H9 (cell line): ENCODE data around the gene SYNPO. TPM values are rescaled to one million over a fixed set of nuclear protein-coding genes. Genes with fewer than 3 reads are reported as not detected.
A peak's percentile ranks its signal among the peaks of the same experiment; 100 is the strongest.

ENCODE experiments used
- DNase-seq: peaks from one replicate; pipeline ENCODE4 v3.0.0-alpha.2; 2017
- H2AFZ ChIP-seq: one replicate; pipeline ENCODE4 v1.6.1; 2013; ENCODE audit warnings: mild to moderate bottlenecking, low read length, control low read depth, moderate library complexity
- H2AK5ac ChIP-seq: 2 replicates; pipeline ENCODE4 v1.6.1; 2013; ENCODE audit warnings: low read length, control low read depth, mixed read lengths; ENCODE audit not compliant: insufficient read length
- H2BK120ac ChIP-seq: one replicate; pipeline ENCODE4 v1.6.1; 2013; ENCODE audit warnings: low read depth, mild to moderate bottlenecking, low read length, control low read depth, inconsistent platforms; ENCODE audit not compliant: poor library complexity, severe bottlenecking
- H2BK12ac ChIP-seq: 2 replicates; pipeline ENCODE4 v1.6.1; 2013; ENCODE audit warnings: low read length, control low read depth, mixed read lengths, low read depth; ENCODE audit not compliant: insufficient read length
- H2BK15ac ChIP-seq: 2 replicates; pipeline ENCODE4 v1.6.1; 2013; ENCODE audit warnings: low read depth, low read length, control low read depth
- H2BK20ac ChIP-seq: one replicate; pipeline ENCODE4 v1.6.1; 2013; ENCODE audit warnings: low read depth, mild to moderate bottlenecking, low read length, control low read depth, inconsistent platforms; ENCODE audit not compliant: poor library complexity, severe bottlenecking
- H2BK5ac ChIP-seq: 2 replicates; pipeline ENCODE4 v1.6.1; 2013; ENCODE audit warnings: low read length, control low read depth, mixed read lengths; ENCODE audit not compliant: insufficient read length
- H3K14ac ChIP-seq: 2 replicates; pipeline ENCODE4 v1.6.1; 2013; ENCODE audit warnings: low read length, control low read depth; ENCODE audit not compliant: insufficient read depth
- H3K18ac ChIP-seq: 2 replicates; pipeline ENCODE4 v1.6.1; 2013; ENCODE audit warnings: low read depth, mild to moderate bottlenecking, mixed read lengths, low read length, control low read depth; ENCODE audit not compliant: insufficient read length
- H3K23ac ChIP-seq: 2 replicates; pipeline ENCODE4 v1.6.1; 2013; ENCODE audit warnings: low read length, control low read depth, mixed read lengths, low read depth; ENCODE audit not compliant: insufficient read length
- H3K23me2 ChIP-seq: 2 replicates; pipeline ENCODE4 v1.6.1; 2013; ENCODE audit warnings: low read depth, mild to moderate bottlenecking, mixed read lengths, low read length, control low read depth; ENCODE audit not compliant: insufficient read length, poor library complexity, severe bottlenecking
- H3K27ac ChIP-seq: 2 replicates; pipeline ENCODE4 v1.5.1; 2013; ENCODE audit warnings: low read length, control low read depth, mixed read lengths, low read depth; ENCODE audit not compliant: insufficient read length
- H3K27me3 ChIP-seq: 2 replicates; pipeline ENCODE4 v1.6.1; 2013; ENCODE audit warnings: low read length, control low read depth, inconsistent platforms; ENCODE audit not compliant: insufficient read depth
- H3K4ac ChIP-seq: 2 replicates; pipeline ENCODE4 v1.6.1; 2013; ENCODE audit warnings: low read depth, mild to moderate bottlenecking, control low read depth, inconsistent platforms, low read length, moderate library complexity
- H3K4me1 ChIP-seq: 2 replicates; pipeline ENCODE4 v1.6.1; 2013; ENCODE audit warnings: low read length, control low read depth, inconsistent platforms; ENCODE audit not compliant: insufficient read depth
- H3K4me2 ChIP-seq: 2 replicates; pipeline ENCODE4 v1.6.1; 2013; ENCODE audit warnings: low read length, control low read depth, mixed read lengths; ENCODE audit not compliant: insufficient read length, insufficient read depth
- H3K56ac ChIP-seq: 2 replicates; pipeline ENCODE4 v1.6.1; 2013; ENCODE audit warnings: low read depth, mild to moderate bottlenecking, mixed read lengths, low read length, control low read depth; ENCODE audit not compliant: insufficient read length
- H3K79me1 ChIP-seq: 2 replicates; pipeline ENCODE4 v1.6.1; 2013; ENCODE audit warnings: low read depth, mild to moderate bottlenecking, moderate library complexity, low read length, control low read depth, inconsistent platforms; ENCODE audit not compliant: insufficient read depth, poor library complexity, severe bottlenecking
- H3K79me2 ChIP-seq: 2 replicates; pipeline ENCODE4 v1.6.1; 2013; ENCODE audit warnings: low read length, control low read depth, inconsistent platforms; ENCODE audit not compliant: insufficient read depth
- H3K9ac ChIP-seq: 2 replicates; pipeline ENCODE4 v1.6.1; 2013; ENCODE audit warnings: low read length, control low read depth, mixed read lengths; ENCODE audit not compliant: insufficient read length; ENCODE audit errors: extremely low read depth
- H3K9me3 ChIP-seq: one replicate; pipeline ENCODE4 v1.6.1; 2013; ENCODE audit warnings: low read depth, low read length, inconsistent platforms; ENCODE audit not compliant: control insufficient read depth
- H3T11ph ChIP-seq: one replicate; pipeline ENCODE4 v1.6.1; 2013; ENCODE audit warnings: mild to moderate bottlenecking, low read length, control low read depth, inconsistent platforms
- H4K20me1 ChIP-seq: one replicate; pipeline ENCODE4 v1.6.1; 2013; ENCODE audit not compliant: control insufficient read depth, insufficient read length, insufficient read depth
- H4K5ac ChIP-seq: 2 replicates; pipeline ENCODE4 v1.6.1; 2013; ENCODE audit warnings: low read depth, mild to moderate bottlenecking, mixed read lengths, low read length, control low read depth; ENCODE audit not compliant: insufficient read length
- H4K8ac ChIP-seq: replicated peaks from 2 replicates; pipeline ENCODE4 v1.6.1; 2013; ENCODE audit warnings: low read length, control low read depth, mixed read lengths, low read depth; ENCODE audit not compliant: insufficient read length
- H4K91ac ChIP-seq: 2 replicates; pipeline ENCODE4 v1.6.1; 2013; ENCODE audit warnings: low read depth, mild to moderate bottlenecking, moderate library complexity, mixed read lengths, low read length, control low read depth; ENCODE audit not compliant: insufficient read length
- H3K27ac Mint-ChIP-seq, 3 experiments: 2 replicates in 2 of 3; 3 replicates in 1 of 3; pipeline ENCODE4 v1.8.0; 2020 to 2021; ENCODE audit warnings: mixed read lengths in 3 of 3, mild to moderate bottlenecking in 1 of 3, moderate library complexity in 1 of 3
- H3K27me3 Mint-ChIP-seq: 2 replicates; pipeline ENCODE4 v1.8.0; 2021; ENCODE audit warnings: low read depth, mild to moderate bottlenecking, moderate library complexity, mixed read lengths
- H3K36me3 Mint-ChIP-seq, 3 experiments: 2 replicates in 2 of 3; 3 replicates in 1 of 3; pipeline ENCODE4 v1.8.0; 2020 to 2021; ENCODE audit warnings: low read depth in 3 of 3, mixed read lengths in 3 of 3; ENCODE audit not compliant: insufficient read depth in 1 of 3
- H3K4me1 Mint-ChIP-seq, 2 experiments: 2 replicates each; pipeline ENCODE4 v1.8.0; 2020; ENCODE audit warnings: mixed read lengths in 2 of 2
- H3K4me3 Mint-ChIP-seq, 2 experiments: 2 replicates in 1 of 2; 3 replicates in 1 of 2; pipeline ENCODE4 v1.8.0; 2020 to 2021; ENCODE audit warnings: mild to moderate bottlenecking in 2 of 2, mixed read lengths in 2 of 2, moderate library complexity in 1 of 2
- H3K9me3 Mint-ChIP-seq, 2 experiments: 2 replicates in 1 of 2; 3 replicates in 1 of 2; pipeline ENCODE4 v1.8.0; 2020; ENCODE audit warnings: mild to moderate bottlenecking in 2 of 2, mixed read lengths in 2 of 2, moderate library complexity in 1 of 2
- CTCF ChIP-seq: fragments of 200-600 bp; sonication (generic); conservative IDR thresholded peaks from 3 replicates; pipeline ENCODE4 v1.8.0; 2021; ENCODE audit warnings: antibody characterized with exemption, mild to moderate bottlenecking
- WGBS: extraction: QIAGEN DNeasy Blood & Tissue Kit; methylation state at CpG from one replicate; pipeline ENCODE4 v1.1.7; 2013; ENCODE audit warnings: missing lambda C conversion rate, low lambda C conversion rate, mixed read lengths; ENCODE audit not compliant: insufficient read length; ENCODE audit errors: extremely low coverage; 5-methylcytosine and 5-hydroxymethylcytosine counted together
- total RNA-seq: library from RNA; stranded (reverse); gene quantifications from 2 replicates; pipeline ENCODE4 v1.2.1, GENCODE V29; 2021

Gene SYNPO
- total RNA-seq, 1 experiment from 2014 or later, result 1.7 TPM

GRCh38 chr5:150671509-150672236, 31.2 kb downstream of the SYNPO start:
- Histone ChIP-seq H4K5ac (no peak overlapping the region), H2AFZ (peak overlapping the region; percentile 5), H3K4me1 (peaks cover 3% of the 10 kb centered on the region; the same call in 1 of the 2 replicates), H3K23me2 (peaks cover 7% of the 10 kb centered on the region), H4K91ac (no peak overlapping the region), H4K8ac (no peak overlapping the region), H3K14ac (peak overlapping the region; percentile 89; the same call in 1 of the 2 replicates), H3K79me2 (no peaks in the 10 kb centered on the region), H3K4me2 (peak overlapping the region; percentile 74), H3K27me3 (no peaks in the 10 kb centered on the region), H2AK5ac (no peak overlapping the region), H2BK5ac (no peak overlapping the region), H3K9ac (peak overlapping the region; percentile 73), H3K23ac (no peak overlapping the region), H2BK15ac (no peak overlapping the region), H3K4ac (no peak overlapping the region), H3K79me1 (no peaks in the 10 kb centered on the region), H3K27ac (no peak overlapping the region), H2BK20ac (no peak overlapping the region), H2BK12ac (no peak overlapping the region), H3K18ac (peak overlapping the region; percentile 93), H3K9me3 (no peaks in the 10 kb centered on the region), H2BK120ac (no peak overlapping the region), H3T11ph (no peak overlapping the region), H3K56ac (no peak overlapping the region), H4K20me1 (no peaks in the 10 kb centered on the region)
- Mint-ChIP-seq H3K4me1 (peaks cover 29 to 30% of the 10 kb centered on the region in 2 experiments), H3K9me3 (no peaks in the 10 kb centered on the region; a peak in 1 of 5 replicates), H3K27me3 (no peaks in the 10 kb centered on the region), H3K4me3 (peak overlapping the region; percentile 87 to 91), H3K36me3 (peaks cover 5 to 9% (median 8%) of the 10 kb centered on the region in 3 experiments; a peak in 6 of 7 replicates), H3K27ac (peak overlapping the region in 2 of 3 experiments; percentile 94; a peak in 4 of 7 replicates)
- no peak for TF ChIP-seq CTCF
- DNase-seq, result no peak
- no CpG with 5 or more reads among the region's 51 CpGs for WGBS
